RPMI7951 (cell line): Measurements from ENCODE around the gene MOV10L1. TPM values are rescaled to one million over a fixed set of nuclear protein-coding genes. Genes with fewer than 3 reads are reported as not detected.
"Not testable (repeated sequence)": the region's sequence is repeated elsewhere in the genome, so short reads cannot be mapped to it uniquely, and the experiment has no call there.

Source experiments
- DNase-seq: peaks from one replicate; pipeline ENCODE4 v3.0.0-alpha.2; 2012; ENCODE audit warnings: low read depth
- total RNA-seq: library from RNA; depleted of rRNA; stranded (reverse); fragments of >200 nt; shearing (Covaris generic); gene quantifications from 2 replicates; pipeline ENCODE4 v1.2.3, GENCODE V29; 2014

Gene MOV10L1
- total RNA-seq, 1 experiment from 2014 or later: not detected

DNA sequence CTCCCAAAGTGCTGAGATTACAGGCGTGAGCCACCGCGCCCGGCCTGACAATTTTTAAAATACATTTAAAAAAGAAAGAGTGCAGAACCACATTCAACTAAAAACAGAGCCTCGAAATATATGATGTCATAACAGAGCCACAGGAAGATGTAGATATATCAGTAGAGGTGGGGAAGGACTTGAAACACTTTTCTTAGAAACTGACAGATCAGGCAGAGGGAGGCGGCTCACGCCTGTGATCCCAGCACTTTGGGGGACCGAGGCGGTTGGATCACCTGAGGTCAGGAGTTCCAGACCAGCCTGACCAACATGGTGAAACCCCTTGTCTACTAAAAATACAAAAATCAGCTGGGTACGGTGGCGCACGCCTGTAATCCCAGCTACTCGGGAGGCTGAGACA lies 11.6 kb upstream of the MOV10L1 start:
- DNase-seq: no peak

DNA sequence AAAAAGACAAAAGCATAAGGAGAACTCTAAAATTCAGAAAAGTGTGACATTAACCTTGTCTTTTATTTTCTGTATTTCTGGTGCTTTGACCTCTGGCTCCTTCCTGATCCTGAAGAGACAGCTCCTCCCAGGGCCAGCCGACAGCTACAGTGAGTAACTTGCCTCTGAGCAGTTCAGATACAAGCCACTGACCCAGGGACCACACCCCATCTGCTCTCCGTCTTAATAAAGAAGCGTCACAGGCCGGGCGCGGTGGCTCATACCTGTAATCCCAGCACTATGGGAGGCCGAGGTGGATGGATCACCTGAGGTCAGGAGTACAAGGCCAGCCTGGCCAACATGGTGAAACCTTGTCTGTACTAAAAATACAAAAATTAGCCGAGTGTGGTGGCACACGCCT lies 11.0 kb upstream of the MOV10L1 start:
- DNase-seq: no peak

DNA sequence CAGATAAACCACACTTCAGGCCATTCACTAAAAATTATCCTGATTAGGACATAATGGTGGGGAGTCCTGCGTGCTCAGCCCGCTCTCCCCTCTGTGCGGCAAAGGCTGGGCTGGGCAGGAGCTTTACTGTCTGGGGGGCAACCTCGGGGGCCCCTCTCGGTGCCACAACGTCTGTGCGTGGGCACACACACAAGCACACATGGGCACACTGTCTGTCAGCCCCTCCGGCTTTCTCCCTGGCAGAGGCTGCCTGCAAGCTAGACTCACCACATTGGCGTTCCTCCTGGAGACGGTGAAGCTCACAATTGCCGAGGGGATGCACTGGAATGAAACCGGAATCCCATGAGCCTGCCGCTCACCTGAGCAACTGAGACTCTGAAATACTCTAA lies 9.7 kb upstream of the MOV10L1 start:
- no peak for DNase-seq

DNA sequence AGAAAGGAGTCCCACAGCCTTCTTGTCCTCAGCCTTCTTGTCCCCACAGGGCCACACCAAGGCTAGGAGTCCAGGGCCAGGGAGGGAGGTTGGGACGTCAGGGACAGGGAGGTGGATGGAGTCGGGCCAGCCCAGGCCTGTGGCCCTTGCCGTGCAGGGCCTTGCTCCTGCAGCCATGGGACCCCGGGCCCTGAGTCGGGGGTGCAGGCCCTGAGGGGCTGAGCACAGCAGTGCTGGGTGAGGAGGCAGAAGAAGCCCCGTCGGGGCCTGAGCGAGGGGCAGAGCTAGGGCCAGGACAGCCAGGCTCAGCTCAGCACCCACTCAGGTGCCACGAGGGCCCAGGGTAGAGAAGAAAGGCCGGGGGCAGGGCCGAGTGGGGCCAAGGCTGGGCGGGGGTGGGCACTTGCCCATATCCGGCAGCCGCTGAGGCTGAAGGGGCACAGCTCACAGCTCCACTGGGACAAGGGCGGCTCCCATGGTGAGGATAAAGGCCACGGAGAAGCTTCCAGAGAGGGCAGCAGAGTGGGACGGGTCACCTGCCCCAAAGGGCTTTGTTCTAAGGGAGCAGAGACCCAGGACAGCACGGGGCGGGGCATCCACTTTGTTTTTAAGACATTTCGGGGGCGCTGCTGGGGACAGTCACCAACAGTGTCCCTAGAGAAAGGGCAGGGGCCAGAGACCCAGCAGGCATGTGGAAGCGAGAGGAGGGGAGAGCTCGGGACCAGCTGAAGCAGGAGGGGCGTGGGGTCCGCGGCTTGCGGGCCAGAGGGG lies 8.2 kb upstream of the MOV10L1 start:
- no peak for DNase-seq

DNA sequence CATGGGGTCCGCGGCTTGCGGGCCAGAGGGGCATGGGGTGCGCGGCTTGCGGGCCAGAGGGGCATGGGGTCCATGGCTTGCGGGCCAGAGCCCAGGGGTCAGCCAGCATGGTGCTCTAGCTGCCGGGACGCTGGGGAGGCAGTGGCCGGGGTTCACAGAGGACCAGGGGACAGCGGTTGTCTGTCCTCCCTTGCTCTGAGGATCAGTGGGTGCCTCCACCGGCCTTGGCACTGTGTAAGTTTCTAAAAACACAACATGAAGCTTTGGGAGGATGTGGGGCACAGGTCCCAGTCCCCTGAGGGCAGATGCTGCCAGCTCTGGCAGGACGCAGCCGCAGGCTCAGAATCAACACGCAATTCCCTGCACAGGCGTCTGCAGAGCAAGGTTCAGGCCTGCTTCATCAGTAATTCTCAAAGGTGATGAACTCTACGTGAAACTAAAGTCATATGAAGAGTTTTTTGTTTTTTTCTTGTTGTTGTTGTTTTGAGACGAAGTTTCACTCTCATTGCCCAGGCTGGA lies 7.5 kb upstream of the MOV10L1 start:
- DNase-seq: no peak

DNA sequence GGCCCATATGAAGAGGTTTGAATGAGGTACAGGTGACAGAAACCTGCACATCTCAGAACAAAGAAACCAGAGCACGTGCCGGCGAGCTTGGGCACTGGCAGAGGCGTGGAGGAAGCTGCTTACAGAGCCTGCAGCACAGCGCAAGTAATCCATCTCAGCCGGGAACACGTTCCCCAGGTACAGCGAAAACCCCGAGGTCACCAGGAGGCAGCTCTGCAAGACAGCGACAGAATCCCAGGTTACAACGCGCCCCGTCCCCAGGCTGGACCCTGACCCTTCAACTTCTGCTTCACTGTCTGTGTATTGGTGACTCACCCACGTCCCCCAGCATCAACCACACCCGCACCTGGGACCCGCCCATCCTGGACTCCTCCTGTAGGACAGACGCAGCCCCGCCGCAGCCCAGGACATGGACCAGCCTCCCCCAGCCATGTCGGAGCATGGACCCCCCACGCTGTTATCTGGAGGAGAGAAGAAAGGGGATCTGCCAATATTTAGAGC lies 6.8 kb upstream of the MOV10L1 start:
- DNase-seq: no peak

DNA sequence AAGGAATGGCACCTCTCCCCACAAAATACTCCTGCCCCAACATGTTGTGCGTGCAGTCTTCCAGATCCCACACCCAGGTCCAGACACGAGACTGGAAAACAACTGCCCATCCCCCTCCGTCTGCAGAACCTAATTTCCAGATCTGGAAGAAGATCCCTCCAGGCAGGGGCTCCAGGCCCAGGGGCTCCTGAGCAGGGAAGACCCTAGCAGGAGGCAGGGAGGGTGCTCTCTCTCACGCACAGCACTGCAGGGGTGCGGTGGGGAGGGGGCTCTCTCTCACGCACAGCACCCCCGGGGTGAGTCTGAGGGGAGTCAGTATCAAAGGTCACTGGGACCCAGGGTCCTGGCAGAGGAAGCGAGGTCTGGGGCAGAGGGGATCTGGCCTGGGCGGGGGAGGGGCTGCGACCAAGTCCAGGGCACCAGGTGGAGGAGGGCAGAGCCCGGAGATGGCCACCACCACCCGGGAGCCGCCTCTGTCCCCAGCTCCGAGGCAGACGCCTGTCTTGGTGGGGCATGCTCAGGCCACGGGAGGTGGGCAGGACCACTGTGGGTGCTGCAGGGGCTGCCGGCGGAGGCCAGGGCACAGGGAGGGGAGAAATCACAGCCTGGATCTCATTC lies 6.2 kb upstream of the MOV10L1 start:
- no peak for DNase-seq

DNA sequence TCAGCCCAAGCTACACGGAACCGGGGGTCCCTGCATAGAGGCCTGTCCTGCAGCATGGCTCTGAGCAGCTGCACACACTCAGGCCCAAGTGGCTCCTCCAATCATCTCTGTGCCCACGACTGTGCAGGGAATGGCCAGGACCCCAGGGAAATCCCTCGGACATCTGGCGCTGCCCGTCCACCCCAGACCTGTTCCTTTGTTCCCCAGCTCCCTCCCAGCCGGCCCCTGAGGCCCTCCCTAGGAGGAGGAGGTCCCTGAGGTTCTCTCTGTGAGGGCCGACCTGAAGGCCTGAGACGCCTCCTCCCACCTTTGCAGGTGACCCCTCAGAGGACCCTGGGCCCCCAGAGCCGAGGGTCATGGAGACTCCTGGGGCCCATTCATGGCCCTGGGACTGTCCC lies 5.7 kb upstream of the MOV10L1 start:
- DNase-seq: no peak

DNA sequence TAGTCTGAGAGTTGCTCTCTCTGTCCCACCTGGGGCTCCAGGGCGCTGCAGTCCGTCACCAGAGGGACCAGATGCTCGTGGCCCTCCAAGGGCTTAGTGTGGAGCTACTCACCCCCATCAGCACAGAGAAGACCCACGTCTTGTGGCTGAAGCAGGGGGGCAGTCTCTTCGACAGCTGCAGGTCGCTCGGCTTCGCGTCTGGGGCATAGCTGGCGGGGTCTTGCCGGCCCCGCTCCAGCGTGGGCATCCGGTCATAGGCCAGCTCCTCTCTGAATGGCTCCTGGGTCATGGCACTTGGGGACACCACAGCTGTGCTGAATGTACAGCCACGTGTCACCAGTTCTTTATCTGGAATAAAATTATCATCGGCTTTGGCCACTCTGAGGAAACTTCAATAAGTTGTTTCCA lies 5.2 kb upstream of the MOV10L1 start:
- no peak for DNase-seq

DNA sequence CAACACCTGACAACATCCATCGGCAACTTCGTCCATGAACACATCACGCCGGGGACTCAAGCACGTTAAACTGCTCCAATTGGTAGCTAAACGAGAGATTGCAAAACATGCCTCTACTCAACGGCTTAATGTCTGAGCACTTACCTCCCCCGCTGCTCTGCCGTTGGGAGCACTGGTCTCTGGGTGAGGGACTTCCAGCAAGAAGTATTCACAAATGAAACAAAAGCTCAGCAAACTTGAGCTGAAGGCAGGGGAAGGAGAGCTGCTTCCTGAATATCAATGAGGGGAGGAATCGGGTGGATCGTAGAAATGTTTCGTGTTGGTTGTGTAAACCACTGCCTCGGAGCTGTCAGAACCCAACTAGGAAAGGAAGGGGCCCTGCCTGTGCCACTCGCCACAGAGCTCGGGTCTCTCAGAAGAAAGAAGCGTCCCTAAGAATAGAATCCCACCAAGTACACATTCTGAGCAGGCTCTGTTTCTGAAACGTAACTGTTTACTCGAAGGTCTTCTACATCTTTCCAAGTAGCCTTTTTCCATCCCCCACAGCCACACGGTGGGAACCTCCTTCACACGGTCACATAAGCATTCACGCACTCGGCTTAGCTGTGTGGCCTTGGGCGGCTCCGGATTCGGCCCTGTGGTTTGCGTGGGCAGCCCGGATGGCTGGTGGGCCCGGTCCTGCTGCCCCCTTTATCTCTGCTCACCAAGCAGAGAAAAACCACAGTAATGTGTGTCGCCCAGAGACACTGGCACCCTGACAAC lies 4.4 kb upstream of the MOV10L1 start, which contains the start of gene MLC1:
Gene MLC1 (minus strand): TSS at position 216 of the 762 bp plus-strand sequence. CDS start 524 bp downstream, outside the sequence.
- peak; percentile 66 for DNase-seq

DNA sequence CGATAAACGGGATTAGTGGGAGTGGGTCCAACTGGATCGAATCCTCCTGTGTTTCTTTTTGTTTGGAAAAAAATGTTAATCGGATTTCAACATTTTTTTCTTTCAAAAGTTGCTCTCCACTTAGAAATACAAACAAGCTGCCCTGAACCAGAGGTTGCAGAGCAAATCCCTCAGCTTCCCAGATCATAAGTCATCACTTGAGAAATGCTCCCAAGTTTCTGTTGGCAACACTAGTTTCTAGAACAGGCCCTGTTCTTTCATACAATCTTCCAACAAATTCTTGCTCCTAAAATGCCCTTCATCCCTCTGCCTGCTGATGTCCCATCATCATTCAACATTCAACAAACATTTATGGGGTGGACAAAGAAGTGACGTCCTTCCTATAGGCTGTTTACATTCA lies 3.3 kb upstream of the MOV10L1 start:
- DNase-seq: no peak

DNA sequence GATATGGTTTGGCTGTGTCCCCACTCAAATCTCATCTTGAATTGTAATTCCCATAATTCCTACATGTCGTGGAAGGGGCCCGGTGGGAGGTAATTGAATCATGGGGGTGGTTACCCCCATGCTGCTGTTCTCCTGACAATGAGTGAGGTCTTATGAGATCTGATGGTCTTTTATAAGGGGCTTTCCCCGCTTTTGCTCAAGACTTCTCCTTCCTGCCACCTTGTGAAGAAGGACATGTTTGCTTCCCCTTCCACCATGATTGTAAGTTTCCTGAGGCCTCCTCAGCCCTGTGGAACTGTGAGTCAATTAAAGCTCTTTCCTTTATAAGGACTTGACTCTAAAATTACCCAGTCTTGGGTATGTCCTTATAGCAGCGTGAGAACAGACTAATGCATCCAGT lies 2.8 kb upstream of the MOV10L1 start:
- not testable (repeated sequence) for DNase-seq

DNA sequence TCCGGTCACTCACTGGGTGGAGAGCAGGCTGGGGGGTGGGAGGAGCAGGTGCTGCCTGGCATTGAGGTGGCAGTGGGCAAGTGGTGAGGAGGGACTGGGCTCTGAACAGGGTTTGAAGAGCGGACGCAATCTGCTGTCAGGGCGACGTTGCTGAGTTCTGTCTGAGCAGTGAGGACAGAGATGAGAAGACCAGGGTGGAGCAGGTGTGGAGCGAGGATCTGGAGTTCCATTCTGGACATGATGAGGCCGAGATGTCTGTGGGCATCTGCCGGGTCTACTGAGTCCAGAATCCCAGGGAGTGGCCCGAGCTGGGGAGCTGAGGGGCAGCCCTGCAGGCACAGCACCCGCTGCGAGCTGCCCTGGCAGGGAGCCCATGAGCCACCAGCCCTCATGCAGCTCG lies 2.2 kb upstream of the MOV10L1 start:
- DNase-seq: no peak

DNA sequence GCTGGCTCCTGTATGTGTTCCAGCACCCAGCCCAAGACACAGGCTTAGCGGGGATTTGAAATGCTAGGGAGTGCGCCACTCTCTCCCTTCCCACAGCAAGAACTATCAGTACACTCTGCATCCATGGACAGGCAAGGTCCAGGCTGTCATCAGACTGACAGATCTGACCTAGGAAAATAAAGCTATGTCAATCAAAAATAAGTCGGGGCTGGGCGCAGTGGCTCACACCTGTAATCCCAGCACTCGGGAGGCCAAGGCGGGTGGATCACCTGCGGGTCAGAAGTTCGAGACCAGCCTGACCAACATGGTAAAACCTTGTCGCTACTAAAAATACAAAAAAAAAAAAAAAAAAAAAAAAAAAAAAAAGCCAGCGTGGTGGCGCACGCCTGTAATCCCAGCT lies 1.7 kb upstream of the MOV10L1 start:
- no peak for DNase-seq

DNA sequence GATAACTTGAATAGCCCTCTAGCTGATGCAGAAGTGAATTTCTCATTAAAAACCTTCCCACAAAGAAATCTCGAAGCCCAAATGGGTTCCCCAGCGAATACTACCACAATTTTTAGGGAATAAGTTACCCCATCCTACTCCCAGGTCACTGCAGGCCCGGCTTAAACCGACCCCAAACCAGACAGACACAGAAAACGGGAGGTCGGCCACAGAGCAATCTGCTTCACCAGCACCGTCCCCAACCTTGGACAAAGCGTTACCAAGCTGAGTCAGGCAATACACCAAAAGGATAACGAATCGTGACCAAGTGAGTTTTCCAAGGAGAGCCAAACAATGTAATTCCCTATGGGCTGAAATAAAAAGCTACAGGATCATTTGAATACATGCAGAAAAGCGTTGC lies 575 bp upstream of the MOV10L1 start:
- no peak for DNase-seq

DNA sequence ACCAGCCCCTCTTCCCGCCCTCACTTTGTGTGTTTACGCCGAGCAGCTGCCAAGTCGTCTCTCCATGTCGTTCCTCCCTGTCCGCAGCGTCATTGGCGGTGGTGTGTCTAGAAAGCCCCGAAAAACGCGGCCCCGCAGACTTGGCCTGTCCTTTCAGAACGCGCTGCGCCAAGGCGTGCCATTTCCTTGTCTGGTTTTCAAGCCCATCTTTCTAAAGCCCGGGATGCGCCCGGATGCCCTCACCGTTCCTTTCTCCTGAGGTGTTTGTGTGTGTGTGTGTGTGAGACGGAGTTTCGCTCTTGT lies 557 bp downstream of the MOV10L1 start:
- DNase-seq: no peak

DNA sequence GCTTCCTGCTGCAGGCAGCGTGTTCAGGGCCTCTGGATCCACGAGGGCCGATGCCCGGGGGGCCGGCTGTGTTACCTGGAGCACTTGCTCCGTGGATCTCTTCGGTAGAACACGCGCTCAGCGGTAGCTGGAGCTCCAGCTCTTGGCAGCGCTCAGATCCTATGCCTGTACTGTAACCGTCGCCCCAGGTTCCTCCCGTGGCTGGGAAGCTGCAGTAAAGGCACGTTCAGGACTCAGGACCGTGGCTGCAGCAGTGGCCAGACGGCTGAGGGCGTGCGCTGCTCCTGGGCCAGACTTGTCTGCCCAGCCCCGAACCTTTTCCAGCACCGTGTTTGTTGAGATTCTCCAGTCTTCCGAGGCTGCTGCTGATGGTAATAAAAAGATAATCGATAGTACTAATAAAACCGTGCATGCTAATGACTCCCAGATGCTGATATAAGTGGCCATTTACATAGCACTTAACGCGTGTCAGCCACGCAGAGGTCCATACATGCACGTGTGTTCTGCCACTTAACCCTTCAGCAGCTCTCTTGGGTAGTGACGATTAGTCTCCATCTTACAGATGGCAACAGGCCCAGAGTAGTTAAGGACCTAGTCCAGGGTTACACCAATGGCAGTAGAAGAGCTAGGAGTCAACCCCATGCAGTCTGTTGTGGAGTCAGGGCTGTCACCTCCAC lies 1.4 kb downstream of the MOV10L1 start:
- DNase-seq: no peak

DNA sequence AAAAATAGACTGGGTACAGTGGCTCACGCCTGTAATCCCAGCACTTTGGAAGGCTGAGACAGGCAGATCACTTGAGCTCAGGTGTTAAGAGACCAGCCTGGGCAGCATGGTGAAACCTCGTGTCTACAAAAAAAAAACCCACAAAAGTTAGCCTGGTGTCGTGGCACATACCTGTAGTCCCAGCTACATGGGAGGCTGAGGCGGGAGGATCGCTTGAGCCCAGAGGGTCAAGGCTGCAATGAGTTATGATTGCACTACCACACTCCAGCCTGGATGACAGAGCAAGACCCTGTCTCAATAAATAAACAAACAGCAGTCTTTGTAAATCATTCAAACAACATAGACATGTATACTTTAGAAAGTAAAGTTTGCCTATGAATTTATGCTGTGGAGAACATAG lies 2.5 kb downstream of the MOV10L1 start:
- DNase-seq: no peak

DNA sequence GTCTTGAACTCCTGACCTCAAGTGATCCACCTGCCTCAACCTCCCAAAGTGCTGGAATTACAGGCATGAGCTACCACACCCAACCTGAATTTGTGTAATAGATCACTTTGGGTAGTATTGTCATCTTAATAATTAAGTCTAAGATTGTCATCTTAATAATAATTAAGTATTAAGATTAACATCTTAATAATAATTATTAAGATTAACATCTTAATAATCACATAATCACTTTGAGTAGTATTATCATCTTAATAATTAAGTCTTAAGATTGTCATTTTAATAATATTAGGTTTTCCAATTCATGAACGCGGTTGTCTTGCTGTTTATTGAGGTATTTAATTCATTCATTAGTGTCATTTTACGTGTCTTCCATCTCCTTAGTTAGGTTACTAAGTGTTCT lies 8.2 kb downstream of the MOV10L1 start:
- no peak for DNase-seq

DNA sequence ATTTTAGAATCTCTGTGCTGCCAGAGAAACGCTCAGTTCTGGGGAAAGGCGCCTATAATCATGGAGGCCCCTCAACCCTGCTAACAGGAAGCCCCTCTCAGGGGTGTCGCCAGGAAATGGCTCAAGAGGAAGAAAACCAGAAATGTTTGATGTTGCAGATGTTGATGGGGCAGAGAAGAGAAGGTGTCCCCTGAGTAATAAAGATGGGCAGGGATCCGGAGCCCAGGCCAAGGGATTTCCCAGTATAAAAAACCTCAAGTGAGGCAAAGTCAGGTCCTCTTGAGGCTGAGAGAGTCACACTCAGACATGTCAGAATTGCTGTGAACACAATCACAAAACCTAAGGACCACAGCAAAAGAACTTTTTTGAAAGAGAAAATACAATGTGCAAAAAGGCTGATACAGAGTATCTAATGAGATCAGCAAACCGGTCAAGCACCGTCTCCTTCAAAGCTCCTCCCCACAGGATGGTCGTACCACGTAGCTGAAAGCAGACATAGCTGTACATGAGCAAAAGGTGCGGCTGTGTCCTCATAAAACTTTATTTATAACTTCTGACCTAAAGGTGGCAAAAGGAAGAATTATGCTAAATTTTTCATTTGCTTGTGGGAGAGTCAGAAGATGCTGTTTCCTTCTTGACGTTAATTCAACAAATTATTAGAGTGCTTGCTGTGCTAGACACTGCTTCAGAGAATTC lies 12.2 kb downstream of the MOV10L1 start:
- no peak for DNase-seq

DNA sequence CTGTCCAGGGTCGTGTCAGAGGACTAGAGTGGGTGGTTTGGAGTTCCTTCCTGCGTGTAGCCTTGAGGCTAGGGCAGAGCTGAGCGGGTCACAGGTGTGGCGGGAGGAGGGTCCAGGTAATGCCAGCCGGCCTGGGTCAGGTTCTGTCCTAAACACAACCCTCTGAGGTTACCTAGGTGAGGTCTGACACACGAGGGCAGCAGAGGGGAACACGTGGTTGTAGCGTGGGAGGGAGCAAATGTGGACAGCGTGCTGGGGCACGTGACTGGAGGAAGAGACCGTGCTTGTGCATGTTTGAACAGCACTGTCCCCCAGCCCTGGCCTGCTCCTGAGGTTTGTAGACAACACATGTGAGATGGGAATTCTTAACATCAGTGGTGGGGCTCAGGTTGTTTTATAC lies 13.1 kb downstream of the MOV10L1 start:
- no peak for DNase-seq
